IPS DF 6.9 (cell line): ENCODE measurements around the gene NF2.

ENCODE experiments used
- DNase-seq: peaks from one replicate; pipeline ENCODE4 v3.0.0-alpha.2; 2013; ENCODE audit warnings: low read depth, low spot score
- H3K27ac ChIP-seq: one replicate; pipeline ENCODE4 v1.5.1; 2013; ENCODE audit warnings: low read length, control low read depth
- H3K27me3 ChIP-seq: 2 replicates; pipeline ENCODE4 v1.6.1; 2013; ENCODE audit warnings: mild to moderate bottlenecking, low read length; ENCODE audit not compliant: control insufficient read depth, insufficient read depth
- H3K36me3 ChIP-seq: 2 replicates; pipeline ENCODE4 v1.6.1; 2013; ENCODE audit warnings: low read length; ENCODE audit not compliant: control insufficient read depth, insufficient read depth
- H3K4me1 ChIP-seq: 2 replicates; pipeline ENCODE4 v1.6.1; 2013; ENCODE audit warnings: low read length; ENCODE audit not compliant: control insufficient read depth, insufficient read depth
- H3K4me3 ChIP-seq: 2 replicates; pipeline ENCODE4 v1.5.1; 2013; ENCODE audit warnings: mild to moderate bottlenecking, low read length
- H3K9me3 ChIP-seq: 2 replicates; pipeline ENCODE4 v1.6.1; 2013; ENCODE audit warnings: low read length, inconsistent platforms; ENCODE audit not compliant: control insufficient read depth, insufficient read depth
- WGBS: extraction: QIAGEN DNeasy Blood & Tissue Kit; methylation state at CpG from one replicate; pipeline ENCODE4 v1.1.7; 2013; ENCODE audit warnings: mixed read lengths, missing lambda C conversion rate; ENCODE audit not compliant: insufficient read length, insufficient coverage; 5-methylcytosine and 5-hydroxymethylcytosine counted together

The NF2 gene

DNA sequence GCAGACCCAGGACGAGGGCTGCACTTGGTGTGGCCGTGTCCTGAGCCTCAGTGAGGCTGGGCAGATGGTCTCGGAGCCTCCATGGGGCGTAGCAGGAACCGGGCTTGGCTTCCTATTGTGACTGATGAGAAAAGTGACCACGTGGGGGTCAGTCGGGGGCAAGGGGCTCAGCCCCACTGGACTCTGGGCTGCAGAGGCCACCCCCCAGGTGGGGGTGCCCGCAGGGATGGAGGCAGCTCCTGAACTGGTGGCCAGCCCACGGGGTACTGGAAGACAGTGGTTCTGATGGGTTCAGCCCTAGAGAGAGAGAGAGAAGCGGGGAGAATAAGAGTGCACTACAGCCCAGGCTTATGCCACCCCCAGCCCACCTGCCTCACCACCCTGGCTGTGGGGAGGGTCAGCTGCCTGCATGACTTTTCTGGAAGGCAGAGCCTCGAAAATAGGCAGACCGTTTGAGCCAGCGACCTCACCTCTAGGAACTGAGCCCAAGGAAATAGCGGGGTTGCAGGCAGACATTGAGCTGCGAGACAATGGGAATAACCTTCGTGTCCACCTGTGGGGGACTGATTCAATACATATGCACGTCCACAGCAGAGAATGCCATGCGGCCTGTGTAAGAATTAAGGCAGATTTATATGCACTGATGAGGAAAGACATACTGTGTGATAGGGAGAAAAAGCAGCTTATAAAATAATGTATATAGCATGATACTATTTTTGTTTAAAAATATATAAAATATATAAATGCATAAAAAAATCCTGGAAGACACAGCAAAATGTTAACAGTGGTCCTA, 127.8 kb downstream of the NF2 start:
- Histone ChIP-seq H3K36me3 (no peaks in the 10 kb centered on the region), H3K4me1 (peaks cover 3% of the 10 kb centered on the region), H3K4me3 (no peak overlapping the region), H3K9me3 (no peaks in the 10 kb centered on the region), H3K27ac (no peak overlapping the region), H3K27me3 (no peaks in the 10 kb centered on the region)
- DNase-seq, result no peak
- no CpG with 5 or more reads among the region's 18 CpGs for WGBS

DNA sequence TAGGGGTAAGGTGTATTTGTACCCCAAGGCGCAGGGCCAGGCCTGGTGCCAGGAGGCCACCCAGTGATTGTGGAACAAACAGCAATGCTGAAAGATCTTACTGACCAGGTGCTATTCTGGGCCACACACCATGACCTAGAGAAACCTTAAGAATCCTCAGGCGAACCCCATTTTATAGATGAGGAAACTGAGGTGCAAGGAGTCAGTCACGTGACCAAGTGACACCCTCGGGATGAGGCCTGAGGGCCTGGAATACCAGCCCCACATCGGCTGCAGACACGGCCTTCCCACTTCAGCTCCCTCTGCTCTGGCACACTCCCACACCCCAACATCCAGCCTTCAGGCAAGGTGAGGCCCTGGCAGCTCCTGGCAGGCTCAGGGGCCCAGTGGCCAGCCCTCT, 129.4 kb downstream of the NF2 start:
- no peak overlapping the region for H3K4me3 ChIP-seq
- H3K36me3 ChIP-seq, result no peaks in the 10 kb centered on the region
- WGBS, result no CpG with 5 or more reads among the region's 6 CpGs
- no peak overlapping the region for H3K27ac ChIP-seq
- DNase-seq, result no peak
- no peaks in the 10 kb centered on the region for H3K4me1 ChIP-seq
- H3K27me3 ChIP-seq, result no peaks in the 10 kb centered on the region
- H3K9me3 ChIP-seq, result no peaks in the 10 kb centered on the region

DNA sequence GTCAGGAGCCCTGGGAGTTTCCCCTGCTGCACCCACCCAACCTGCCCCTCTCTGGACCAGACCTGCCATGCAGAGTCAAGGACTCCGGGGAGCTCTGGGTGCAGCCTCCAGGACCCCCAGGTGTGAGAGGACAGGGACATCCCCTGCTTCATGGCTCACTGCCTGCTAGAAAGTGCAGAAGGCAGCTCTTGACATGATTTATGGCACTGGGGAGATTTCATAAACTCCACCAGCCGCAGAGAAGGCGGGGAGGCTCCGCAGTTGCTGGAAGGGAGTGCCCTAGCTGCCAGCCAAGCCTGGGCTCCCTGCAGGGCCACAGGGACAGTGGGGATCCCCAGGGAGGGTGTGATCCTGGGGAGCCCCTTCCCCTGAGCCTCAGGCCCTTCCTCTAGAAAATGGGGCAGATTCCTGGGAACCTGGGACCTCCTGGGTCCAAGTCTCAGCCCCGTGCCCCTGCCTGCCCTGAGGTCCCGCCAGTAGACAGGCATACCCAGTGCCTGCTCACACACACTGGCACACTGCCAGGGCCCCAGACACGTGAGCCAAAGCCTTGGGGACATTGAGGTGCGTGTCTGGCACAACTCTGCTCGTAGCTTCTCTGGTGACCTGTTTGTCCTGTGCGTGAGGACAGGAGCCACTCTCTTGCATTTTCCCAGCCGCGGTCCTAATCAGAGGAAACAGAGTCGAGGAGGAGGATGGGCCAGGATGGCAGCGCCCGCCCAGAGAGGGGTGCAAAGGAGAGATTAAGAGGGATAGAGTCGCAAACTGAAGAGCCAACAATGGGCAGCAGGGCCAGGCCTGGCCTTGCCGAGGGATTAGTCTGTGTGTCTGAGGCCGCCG, 130.1 kb downstream of the NF2 start:
- H3K36me3 ChIP-seq, result no peaks in the 10 kb centered on the region
- no CpG with 5 or more reads among the region's 19 CpGs for WGBS
- H3K9me3 ChIP-seq, result no peaks in the 10 kb centered on the region
- no peaks in the 10 kb centered on the region for H3K27me3 ChIP-seq
- no peaks in the 10 kb centered on the region for H3K4me1 ChIP-seq
- H3K4me3 ChIP-seq, result no peak overlapping the region
- DNase-seq, result no peak
- H3K27ac ChIP-seq, result no peak overlapping the region

DNA sequence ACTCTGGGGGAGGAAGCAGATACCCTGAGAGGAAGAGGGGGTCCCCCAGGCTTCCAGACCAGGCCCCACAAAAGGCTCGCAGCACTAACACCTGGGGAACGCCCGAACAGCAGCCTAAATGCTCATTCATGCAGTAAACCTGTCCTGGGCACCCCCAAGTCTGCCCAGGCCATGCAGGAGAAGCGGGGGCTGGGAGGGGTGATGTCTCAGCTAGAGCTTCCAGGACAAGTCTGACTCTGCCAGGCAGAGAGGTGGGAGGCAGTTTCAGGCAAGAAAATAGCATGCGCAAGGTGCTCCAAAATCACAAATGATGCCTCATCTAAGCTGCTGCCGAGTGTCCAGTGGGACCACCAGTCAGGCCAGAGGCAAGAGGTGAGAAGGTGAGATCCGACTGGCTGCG, 131.0 kb downstream of the NF2 start:
- Histone ChIP-seq H3K27ac (no peak overlapping the region), H3K9me3 (no peaks in the 10 kb centered on the region)
- no CpG with 5 or more reads among the region's 8 CpGs for WGBS

DNA sequence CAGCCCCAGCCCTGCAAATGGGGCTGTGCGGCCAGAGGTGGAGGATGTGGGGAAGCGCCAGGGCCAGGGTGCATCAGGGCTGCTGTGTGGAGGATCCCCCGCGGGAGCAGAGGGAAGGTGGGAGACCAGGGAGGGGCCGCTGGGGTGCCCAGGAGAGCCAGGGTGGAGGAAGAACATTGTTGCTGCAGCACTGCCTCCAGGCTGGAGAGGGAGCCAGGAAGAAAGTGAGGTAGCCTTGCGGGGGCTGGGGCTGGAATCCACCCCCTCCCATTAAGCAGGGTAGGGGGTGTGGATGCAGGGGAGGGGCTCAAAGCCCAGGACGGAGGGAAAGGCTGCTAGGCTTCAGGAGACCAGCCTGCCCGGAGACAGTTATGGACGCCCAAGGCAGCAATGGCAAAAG, 131.4 kb downstream of the NF2 start:
- H3K27me3 ChIP-seq, result no peaks in the 10 kb centered on the region
- no peaks in the 10 kb centered on the region for H3K4me1 ChIP-seq
- no peaks in the 10 kb centered on the region for H3K36me3 ChIP-seq
- no peak overlapping the region for H3K4me3 ChIP-seq
- no CpG with 5 or more reads among the region's 9 CpGs for WGBS
- H3K27ac ChIP-seq, result no peak overlapping the region
- no peaks in the 10 kb centered on the region for H3K9me3 ChIP-seq
- no peak for DNase-seq

More for the DNA sequence above, 131.0 kb downstream of the NF2 start:
- Histone ChIP-seq H3K27me3 (no peaks in the 10 kb centered on the region), H3K4me1 (no peaks in the 10 kb centered on the region), H3K36me3 (no peaks in the 10 kb centered on the region), H3K4me3 (no peak overlapping the region)
- no peak for DNase-seq

DNA sequence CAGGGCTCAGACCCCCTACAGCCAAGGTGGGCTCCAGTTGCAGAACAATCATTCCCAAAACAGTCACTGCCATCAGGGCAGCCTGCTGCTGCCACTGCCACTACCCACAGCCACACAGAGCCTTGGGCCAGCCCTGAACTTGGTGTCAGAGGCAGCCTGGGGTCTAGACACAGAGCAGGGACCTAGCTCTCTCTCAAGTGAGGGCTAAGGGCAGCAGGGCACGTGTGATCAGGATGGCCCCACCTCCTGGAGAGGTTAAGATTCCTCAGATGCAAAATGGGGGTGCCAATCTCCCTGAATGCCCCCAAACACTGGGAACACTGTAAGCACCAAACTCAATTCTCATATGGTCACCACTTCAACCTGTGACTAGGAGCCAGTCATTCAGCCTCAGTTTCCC, 132.0 kb downstream of the NF2 start:
- H3K4me1 ChIP-seq, result no peaks in the 10 kb centered on the region
- DNase-seq, result no peak
- no peaks in the 10 kb centered on the region for H3K27me3 ChIP-seq
- no peak overlapping the region for H3K27ac ChIP-seq
- WGBS, result no CpG with 5 or more reads among the region's 1 CpG
- no peak overlapping the region for H3K4me3 ChIP-seq
- H3K9me3 ChIP-seq, result no peaks in the 10 kb centered on the region
- H3K36me3 ChIP-seq, result no peaks in the 10 kb centered on the region

DNA sequence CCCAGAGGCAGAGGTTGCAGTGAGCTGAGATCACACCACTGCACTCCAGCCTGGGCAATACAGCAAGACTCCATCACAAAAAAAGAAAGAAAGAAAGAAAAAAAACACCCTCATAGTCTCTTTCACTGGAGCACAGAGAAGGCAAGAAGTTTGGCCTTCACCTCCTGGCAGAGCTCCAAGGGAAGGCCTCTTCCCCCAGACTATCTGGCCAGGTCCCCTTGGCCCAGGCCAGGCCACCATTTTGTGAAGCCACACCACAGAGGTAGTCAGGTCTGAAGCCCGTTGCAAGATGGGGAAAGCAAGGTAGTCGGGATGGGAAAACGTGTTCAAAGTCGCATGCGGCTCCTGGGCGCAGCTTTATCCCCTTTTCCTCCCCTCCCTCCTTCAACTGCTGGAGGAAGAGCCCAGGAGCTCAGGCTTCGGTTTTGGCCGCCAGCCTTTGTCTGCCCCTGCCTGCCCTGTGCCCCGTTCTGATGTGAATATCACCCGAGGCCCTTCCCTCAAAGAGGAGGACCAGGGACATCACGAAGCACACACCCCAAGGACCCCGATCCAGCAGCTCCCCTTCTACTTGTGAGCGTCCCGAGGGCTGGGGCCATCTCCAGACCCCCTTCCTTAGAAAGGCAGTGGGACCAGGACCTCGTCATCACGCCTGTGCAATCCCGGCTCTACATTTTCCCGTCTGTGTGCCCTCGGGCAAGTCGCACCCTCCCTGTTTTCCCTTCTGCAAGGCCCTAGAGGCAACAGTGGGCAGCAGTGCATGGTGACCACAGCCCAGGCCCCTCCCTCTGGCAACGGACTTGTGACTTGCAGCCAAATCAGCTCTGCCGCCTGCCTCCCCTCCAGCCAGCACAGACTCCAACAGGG, 134.1 kb downstream of the NF2 start:
- no peak for DNase-seq
- H3K27me3 ChIP-seq, result no peaks in the 10 kb centered on the region
- no peak overlapping the region for H3K4me3 ChIP-seq
- no peaks in the 10 kb centered on the region for H3K9me3 ChIP-seq
- no CpG with 5 or more reads among the region's 22 CpGs for WGBS
- H3K27ac ChIP-seq, result no peak overlapping the region
- H3K36me3 ChIP-seq, result no peaks in the 10 kb centered on the region
- H3K4me1 ChIP-seq, result no peaks in the 10 kb centered on the region

DNA sequence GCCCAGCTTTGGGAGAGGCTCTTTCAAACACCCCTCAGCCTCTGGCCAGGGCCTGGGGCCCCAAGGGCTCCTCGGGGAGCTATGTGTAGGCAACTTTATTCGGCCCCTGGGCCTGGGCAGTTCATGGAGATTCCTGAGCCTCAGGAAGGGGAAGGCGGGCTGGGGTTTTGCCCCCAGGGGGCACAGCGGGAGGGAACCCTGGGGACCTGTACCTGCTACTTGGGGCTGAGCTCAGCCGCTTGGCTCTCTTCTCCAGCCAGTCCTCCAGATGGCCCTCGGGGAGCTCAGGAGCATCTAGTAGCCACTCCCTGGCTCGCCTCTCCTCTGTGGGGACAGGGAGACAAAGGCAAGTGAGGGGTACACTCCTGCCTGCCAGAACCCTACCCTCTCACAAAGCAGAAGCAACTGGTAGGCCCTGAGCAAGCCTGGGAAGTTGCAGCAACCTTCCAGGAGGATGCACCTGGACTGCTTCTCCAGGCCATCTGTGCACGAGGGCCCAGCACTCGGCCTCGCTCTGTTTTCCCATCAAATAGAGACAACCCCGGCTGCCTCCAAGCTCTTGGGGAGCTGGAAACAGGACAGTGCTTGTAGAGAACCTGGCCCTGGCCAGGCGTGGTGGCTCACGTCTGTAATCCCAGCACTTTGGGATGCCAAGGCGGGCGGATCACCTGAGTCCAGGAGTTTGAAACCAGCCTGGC, 134.8 kb downstream of the NF2 start:
- Histone ChIP-seq H3K4me3 (no peak overlapping the region), H3K27me3 (no peaks in the 10 kb centered on the region), H3K27ac (no peak overlapping the region), H3K9me3 (no peaks in the 10 kb centered on the region), H3K36me3 (no peaks in the 10 kb centered on the region), H3K4me1 (no peaks in the 10 kb centered on the region)
- DNase-seq, result no peak
- no CpG with 5 or more reads among the region's 15 CpGs for WGBS

DNA sequence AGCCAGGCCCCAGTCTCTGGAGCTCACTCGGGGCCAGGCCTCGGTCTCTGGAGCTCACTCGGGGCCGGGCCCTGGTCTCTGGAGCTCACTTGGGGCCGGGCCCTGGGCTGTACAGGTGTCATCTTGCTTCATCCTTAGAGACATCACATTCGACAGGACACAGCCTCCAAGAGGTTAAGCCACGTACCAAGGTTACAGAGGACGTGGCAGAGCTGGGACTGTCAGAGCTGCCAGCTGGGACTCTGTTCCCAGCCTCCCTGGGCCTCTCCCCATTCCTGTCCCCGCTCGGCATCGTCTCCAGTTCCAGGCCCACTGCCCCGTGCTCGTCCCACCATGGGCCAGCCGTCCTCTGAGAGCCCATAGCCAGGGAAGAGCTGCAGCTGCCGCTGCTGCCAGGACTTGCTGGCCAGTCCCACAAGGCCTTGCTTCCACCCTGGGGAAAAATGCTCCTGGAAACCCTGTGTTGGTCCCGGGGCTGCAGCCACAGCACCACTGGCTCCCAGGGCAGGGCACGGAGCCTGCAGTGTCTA, 136.0 kb downstream of the NF2 start:
- no peak for DNase-seq
- no peak overlapping the region for H3K4me3 ChIP-seq
- H3K27ac ChIP-seq, result no peak overlapping the region
- H3K9me3 ChIP-seq, result no peaks in the 10 kb centered on the region
- no peaks in the 10 kb centered on the region for H3K27me3 ChIP-seq
- H3K4me1 ChIP-seq, result no peaks in the 10 kb centered on the region
- no peaks in the 10 kb centered on the region for H3K36me3 ChIP-seq
- WGBS, result no CpG with 5 or more reads among the region's 17 CpGs
